HG02610 (cell line): Measurements from ENCODE around the gene RAB11FIP4.

Source experiments
- ATAC-seq: cut with Tn5 transposase; IDR thresholded peaks from one replicate; pipeline ENCODE4 v1.9.1; 2021; ENCODE audit warnings: mild to moderate bottlenecking, moderate library complexity; ENCODE audit not compliant: unreplicated experiment

RAB11FIP4 gene

DNA sequence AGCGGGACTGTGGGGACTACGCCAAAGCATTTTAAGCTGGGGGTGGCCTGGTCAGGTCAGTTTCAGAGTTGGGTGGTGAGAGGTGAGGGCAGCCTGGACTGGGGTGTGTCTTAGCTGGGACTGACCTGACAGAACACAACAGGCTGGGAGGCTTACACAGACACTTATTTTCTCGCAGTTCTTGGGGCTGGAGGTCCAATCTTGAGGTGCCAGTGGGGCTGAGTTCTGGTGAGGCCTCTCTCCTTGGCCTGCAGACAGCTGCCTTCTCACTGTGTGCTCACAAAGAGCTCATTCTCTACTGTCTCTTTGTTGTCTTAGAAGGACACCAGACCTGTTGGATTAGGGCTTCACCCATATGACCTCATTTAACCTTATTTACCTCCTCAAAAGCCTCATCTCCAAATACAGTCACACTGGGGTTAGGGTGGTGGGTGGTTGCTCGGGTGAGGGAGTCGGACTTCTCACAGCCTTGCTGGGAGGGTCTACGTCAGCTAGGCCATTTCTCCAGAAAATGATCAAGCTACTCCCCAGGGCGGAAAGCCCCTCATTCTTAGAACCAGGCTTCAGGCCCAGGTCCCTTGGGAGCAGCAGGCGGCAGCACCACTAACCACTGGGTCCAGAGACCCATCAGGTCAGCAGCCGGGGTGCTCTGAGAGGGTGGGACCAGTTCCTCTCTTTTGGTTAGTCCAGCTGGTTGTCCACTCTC, 149.3 kb downstream of the RAB11FIP4 start:
- ATAC-seq = no peak

GRCh38 chr17:31541559-31541958, 150.1 kb downstream of the RAB11FIP4 start:
- ATAC-seq = no peak

DNA sequence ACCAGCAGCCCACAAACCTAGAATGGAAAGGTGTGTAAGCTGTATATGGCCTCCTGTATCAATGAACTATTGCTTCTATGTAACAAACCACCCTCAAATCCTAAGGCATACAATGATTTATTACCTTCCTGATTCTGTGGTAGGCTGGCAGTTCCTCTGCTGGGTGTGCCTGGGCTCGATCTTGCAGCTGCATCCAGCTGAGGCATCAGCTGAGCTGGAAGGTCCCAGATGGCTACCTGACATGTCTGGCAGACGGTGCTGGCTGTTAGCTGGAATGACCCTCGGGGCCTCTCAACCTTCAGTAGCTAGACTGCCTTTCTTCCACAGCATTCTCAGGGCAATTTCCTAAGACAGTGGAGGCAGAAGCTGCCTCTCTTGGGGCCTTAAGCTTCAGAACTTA, 152.7 kb downstream of the RAB11FIP4 start:
- ATAC-seq = no peak

DNA sequence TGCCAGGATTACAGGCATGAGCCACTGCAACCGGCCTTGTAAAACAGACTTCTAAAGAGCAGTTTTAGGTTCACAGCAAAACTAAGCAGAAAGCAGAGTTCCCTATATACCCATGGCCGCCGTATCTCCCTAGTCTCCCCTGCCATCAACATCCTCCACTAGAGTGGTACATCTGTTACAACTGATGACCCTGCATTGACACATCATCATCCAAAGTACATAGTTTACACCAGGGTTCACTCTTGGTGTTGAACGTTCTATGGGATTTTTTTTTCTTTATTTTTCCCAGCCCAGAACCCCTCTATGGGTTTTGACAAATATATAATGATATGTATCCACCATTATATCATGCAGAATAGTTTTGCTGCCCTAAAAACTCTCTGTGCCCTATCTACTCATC, 155.2 kb downstream of the RAB11FIP4 start:
- no peak for ATAC-seq

DNA sequence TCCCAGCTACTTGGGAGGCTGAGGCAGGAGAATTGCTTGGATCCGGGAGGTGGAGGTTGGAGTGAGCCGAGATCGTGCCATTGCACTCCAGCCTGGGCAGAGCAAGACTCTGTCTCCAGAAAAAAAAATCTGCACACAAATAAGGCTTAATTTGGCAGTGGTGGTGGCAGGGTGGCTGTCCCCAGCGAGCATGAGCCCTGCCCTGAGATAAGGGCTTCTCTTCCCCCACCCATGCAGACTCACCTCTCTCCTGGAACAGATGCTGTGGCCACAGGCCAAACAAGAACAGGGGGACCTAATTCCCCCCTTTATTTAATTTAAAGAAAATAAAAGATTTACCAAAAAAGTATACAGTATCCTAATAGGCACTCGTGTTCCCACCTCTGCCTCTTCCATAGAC, 157.2 kb downstream of the RAB11FIP4 start:
- no peak for ATAC-seq

- ATAC-seq = peak; percentile 11
These were observed 157.6 kb downstream of the RAB11FIP4 start for GRCh38 chr17:31549121-31549524.

DNA sequence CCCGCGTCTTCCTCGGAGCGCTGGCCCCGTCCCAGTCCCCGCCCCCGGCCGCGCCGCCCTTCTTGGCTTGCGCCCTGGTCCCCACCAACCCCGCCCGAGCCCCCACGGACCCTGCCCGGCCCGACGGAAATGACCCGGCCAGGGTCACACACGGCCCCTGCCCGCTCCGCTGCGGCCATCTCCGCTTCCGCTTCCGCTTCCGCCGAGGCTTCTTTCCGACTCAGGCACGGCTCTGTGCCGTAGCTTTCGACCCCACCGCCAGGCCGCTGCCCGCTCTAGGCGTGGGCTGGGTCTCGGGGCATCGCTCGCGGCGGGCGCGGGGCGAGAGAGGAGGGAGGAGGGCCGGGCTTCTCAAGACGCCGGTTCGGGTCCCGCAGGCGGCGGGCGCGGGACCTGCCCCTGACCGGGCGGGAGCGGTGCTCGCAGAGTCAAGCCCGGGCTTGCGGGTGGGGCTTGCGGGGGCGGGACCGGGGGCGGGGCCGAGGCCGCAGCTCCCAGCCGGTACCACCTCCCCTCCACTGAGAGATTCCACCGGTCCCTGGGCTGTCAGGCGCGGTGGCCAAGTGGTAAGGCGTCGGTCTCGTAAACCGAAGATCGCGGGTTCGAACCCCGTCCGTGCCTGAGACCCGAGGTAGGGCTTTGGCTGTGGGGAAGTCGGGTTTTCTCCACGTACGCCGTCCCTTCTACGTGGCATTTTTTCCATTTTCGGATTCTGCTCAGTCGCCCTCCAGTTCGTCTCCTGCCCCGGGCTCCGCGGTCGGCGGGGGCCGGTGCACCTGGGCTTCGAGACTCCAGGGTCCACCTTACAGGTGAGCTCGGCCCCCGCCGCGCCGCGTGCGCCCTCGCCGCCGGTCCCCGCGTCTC, 158.3 kb downstream of the RAB11FIP4 start:
- ATAC-seq = peak; percentile 63

DNA sequence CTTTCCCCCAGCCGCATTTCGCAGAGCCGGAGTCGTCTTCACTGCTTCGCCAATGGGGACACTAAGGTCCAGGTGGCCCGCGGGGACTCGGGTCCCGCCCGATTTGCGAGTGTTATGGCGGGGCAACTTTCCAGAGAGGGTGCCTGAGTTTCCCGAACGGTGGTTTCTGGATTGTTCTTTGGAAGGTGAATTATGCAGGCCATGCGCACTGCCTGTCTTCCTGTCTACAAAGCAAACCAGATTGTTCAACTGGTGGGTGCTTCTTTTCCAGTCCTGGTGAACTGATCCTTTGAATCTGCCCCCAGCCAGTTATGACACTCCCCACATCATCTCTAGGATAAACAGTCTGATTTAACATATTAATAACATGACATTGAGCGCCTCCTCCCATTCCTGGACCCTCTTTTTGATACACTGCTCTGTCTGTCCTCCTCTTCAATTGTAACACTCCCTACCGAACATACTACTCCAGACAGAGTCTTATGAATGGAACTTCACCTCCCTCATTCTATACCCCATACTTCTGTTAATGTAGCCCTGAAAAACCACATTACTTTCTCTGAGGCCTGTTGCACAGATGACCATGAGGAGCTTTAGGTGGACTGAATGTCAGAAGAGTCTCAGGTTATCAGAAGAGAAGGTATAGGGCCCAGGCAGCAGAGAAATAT, 159.0 kb downstream of the RAB11FIP4 start:
- ATAC-seq = no peak

GRCh38 chr17:31552568-31552967, 161.1 kb downstream of the RAB11FIP4 start:
- no peak for ATAC-seq

DNA sequence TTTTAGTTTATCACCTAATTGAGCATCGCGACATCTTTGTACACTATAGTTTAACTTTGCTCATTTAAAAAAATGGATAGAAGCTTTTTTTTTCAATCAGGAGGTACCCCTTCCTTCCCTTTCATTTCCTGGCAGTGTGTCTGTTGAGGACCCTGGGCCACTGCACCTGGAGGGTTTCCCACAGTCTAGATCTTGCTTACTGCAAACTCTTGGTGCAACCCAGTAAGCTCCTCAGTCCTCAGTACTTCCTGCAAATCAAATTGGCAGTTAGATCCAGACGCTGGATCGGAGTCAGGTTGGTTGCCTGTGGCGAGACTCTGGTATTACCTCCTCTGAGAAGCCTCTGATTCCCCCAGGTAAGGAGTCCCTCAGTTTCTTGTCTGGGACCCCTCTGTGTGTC, 162.0 kb downstream of the RAB11FIP4 start:
- no peak for ATAC-seq

DNA sequence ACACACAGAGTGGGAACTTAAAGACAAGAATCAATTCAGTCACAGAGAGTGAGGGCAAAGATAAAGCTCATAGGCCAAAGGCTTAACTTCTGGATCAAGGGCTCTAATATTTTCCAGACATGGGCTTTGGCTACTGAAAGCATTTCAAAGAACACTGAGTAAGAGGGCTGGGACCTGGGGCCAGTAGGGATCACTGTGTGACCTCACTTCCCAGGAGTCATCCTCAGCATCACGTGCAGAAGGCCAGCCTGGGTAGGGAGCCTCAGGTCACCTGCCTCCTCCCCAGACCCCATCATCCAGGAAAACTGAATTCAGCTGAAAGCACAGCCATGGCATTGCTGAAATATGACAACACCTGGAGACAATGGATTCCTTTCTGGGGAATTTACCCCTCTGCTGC, 163.5 kb downstream of the RAB11FIP4 start:
- no peak for ATAC-seq

DNA sequence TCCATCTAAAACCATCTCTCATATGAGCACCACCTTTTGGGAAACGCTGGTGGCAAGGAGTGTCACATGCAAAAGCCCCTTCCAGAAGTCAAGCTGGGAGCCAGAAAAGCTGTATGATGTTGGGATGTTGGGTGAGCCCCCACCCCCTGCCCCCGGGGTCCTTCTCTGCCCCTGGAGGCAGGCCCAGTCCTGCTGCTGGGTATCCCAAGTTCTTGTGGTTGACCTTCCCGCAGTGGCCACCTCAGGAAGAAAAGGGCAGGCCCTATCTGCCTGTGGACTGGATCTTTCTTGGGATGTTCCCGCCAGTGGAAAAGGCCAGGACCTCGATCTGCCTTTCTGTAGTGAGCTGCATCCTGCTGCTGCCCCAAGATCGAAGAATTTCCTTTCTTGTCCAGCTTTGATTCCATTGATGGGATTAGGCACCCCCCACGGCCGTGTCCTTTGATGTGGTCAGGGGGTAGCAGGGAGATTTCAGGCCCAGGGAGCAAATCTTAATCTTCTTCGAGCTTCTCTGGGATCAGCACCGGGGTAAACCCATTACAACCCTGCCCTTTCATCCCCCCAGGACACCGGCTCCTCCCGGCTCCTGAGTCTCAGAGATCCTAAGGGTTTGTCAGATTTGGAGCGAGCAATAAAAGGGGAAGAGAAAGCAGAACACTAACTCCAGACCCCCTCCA, 165.6 kb downstream of the RAB11FIP4 start:
- no peak for ATAC-seq

DNA sequence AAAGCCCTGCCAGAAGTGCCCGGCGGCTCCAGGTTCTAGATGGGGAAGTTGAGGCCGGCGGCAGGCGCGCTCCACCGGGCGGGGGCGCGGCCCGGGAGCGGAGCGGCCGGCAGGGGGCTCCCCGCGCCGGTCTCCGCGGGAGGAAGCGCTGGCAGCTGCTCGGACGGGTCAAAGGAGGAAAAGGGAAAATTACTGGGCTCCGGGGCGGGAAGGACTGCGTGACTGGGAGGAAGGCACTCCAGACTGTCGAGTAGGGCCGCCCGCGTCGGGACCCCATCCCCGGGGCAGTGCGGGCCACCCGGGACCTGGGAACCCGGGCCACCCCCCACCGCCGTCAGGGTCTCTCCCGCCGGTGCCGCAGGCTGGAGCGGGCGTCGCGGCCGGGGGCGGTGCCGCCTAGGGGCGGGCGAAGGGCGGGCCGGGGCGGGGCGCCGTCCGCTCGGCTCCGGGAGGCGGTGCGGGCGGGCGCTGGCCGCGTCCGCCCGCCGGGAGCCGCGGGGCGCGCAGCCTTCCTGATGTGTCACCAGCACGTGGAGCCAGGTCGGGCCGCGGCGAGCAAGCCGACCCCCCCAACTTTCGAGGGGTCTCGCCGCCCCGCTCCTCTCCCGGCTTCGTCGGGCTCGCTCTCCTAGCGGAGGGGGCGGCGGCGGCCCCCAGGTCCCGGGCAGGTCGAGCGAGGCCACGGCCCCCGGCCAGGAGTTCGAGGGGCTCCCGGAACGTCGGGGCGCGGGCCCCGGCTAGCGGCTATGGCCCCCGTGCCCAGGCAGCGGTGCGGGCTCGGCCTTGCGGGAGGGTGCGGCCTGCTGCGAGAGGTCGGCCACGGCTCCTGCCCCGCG, 167.5 kb downstream of the RAB11FIP4 start:
- peak; percentile 56 for ATAC-seq

DNA sequence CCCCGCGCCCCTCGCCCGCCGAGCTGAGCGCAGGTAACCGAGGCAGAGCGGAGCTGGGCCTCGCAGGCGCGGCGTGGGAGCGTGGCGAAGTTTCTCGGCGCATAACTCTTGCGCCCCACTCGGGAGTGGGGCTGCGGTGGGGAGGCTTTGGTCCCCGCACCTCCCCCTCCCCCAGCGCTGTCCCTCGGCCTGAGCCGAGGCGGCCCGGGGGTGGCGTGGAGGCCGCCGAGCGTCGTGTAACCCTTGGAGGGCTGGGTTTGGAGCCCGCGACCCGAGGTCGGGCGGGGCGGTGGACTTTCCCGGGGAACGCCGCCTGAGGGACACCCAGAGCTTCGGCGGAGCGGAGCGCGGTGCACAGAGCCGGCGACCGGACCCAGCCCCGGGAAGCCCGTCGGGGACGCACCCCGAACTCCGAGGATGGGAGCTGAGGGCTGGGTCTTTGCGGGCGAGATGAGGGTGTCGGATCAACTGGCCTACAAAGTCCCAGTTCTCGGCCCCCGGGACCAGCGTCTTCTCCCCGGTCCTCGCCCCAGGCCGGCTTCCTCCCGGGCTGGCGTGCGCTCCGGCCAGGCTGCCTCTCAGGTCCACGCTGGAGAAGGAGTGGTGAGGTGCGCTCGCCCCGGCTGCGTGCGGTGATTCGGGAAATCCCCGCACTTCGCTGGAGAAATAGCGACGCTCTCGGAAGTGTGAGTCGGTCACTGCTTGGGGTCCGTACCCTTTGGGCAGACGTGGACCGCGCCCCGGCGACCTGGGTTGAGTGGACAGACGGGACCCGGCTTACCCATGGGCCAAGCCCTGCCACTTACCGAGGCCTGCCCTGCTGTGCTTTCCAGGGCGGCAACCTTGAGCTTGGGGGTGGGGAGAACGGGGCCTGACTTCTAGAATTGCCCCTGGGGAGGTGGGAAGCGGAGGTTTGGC, 168.4 kb downstream of the RAB11FIP4 start:
- no peak for ATAC-seq

DNA sequence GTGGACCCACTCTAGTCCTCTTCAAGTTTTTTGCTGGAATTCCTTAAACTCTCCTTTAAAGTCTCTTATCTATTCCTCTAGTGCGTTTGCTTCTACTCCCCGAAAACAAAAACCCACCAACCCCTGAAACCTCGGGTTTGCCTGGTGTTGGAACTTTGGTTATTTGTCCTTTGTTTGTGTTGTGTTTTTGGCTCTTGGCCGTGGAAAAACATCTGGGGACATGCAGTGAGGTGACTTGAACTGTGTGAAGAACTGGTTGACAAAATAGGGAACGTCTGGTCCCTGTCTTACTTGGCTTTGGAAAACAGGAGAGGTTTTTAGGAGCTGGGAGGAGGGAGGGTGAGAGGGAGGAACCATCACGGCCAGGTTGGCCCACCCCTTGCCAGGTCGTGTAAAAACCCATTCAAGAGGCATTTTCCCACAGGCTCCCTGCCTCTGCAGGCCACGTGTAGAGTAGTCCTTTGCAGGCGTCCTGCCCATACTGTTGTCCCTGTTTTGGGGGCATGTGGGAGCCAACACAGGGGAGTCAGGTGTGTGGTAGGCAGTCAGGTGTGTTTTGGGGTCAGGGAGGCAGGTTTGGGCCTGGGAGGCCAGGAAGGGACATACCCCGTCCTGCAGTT, 169.3 kb downstream of the RAB11FIP4 start:
- ATAC-seq = no peak

DNA sequence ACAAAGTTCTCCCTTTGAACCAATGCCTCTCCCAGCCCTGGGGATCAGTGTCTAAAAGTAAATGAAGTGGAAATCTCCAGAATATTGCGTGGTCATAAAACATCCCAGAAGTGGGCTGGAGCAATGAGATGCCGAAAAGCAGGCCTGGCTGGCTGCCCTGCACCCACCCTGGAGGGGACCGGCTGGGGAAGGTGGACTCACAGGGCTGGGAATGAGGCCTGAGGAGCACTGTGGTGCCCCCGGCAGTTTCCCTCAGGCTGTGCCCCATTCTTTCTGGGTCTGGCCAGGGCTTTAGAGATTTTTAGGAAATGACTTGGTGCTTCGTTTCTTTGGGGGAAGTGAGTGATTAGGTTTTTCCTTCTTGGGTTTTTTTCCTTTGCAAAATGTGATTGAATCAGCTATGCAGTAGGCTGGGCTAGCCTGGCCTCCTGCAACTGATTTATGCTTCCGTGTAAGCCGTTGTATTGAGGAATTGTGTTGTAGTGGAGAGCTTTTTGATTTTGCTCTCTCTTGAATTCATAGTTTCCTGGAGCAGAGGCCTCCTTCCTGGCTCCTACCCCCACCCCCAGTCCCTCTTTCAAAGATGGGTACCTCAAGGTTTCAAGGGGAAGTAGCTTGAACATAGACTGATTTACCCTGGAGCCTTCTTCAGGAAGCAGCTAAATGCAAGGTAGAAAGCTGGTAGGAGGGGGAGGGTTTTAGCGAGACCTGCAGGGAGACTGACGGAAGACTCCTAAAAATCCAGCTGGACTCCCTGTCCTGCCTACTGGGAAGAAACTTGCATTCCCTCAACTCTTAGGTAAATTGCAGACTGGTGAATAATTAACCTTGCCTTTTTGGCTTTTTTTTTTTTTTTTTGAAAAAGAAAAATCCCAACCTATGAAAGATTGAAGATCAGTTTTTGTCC, 170.2 kb downstream of the RAB11FIP4 start:
- no peak for ATAC-seq

- ATAC-seq = no peak
These were observed 170.9 kb downstream of the RAB11FIP4 start for GRCh38 chr17:31562376-31562840.

DNA sequence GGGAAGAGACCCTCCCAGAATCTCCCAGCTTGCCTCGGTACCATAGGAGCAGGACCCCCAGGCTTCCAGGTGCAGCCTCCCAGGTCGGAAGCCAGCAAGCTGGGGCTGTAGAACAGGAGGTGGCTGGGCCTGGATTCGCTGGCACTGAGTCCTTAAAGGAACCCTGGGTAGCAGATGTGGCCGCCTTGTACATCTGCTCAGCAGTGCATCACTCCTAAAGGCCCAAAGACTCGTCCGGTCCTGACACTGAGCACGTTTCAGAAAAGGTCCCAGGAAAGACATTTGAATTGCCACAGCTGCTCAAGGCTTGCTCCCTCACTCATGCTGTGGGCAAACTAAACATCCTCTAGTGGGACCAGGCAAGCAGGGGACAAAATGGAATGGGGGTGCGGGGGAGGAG, 172.8 kb downstream of the RAB11FIP4 start:
- ATAC-seq = no peak
